GM12892 (cell line): Measurements from ENCODE around the gene FAHD1. TPM values are rescaled to one million over a fixed set of nuclear protein-coding genes. Genes with fewer than 3 reads are reported as not detected.

Source experiments
- DNase-seq: peaks from one replicate; pipeline ENCODE4 v3.0.0; 2011; ENCODE audit not compliant: insufficient read length
- FAIRE-seq: peaks from 2 replicates; lab custom pipeline; 2011; peaks lifted over from hg19 to GRCh38; lab: Jason Lieb, UNC
- POLR2A ChIP-seq: IDR thresholded peaks from 2 replicates; pipeline ENCODE4 v1.6.1; 2011; ENCODE audit warnings: low read depth, low read length, control low read depth
- POLR2AphosphoS5 ChIP-seq: IDR thresholded peaks from 2 replicates; pipeline ENCODE4 v1.6.1; 2011; ENCODE audit warnings: low read depth, low read length, control low read depth
- TAF1 ChIP-seq: IDR thresholded peaks from 2 replicates; pipeline ENCODE4 v1.6.1; 2011; ENCODE audit warnings: low read depth, mild to moderate bottlenecking, control low read depth, low read length, borderline replicate concordance
- polyA plus RNA-seq: library from polyadenylated mRNA; unstranded; fragments of >200 nt; gene quantifications from one replicate; pipeline ENCODE4 v1.2.1, GENCODE V29; 2012; ENCODE audit warnings: missing spikeins, inconsistent platforms; ENCODE audit not compliant: missing spikeins

The FAHD1 gene
- polyA plus RNA-seq, result 8.6 TPM

DNA sequence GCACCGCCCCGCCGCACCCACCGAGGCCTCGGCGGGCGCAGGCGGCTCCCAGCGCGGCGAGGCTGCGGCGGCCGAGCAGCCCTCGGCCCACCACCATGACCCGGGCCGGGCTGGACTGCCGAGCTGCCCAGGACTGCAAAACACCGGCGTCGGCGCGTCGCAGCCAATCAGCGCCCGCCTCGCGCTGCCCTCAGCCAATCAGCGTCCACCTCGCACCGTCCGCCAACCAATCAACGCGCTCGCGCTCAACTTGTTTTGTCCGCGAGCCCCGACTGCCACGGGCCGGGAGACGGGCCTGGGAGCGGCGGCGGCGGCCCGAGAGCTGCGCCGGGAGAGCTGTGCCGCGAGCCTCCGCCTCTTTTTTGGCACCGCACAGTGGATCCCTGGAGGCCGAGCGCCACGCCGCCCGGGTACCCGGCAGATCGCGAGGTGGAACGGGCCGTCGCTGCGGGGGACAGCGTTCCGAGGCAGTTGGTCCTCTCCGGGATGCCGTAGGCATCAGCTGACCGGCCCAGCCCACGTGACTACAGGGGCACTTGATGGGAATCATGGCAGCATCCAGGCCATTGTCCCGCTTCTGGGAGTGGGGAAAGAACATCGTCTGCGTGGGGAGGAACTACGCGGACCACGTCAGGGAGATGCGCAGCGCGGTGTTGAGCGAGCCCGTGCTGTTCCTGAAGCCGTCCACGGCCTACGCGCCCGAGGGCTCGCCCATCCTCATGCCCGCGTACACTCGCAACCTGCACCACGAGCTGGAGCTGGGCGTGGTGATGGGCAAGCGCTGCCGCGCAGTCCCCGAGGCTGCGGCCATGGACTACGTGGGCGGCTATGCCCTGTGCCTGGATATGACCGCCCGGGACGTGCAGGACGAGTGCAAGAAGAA is at the start of gene FAHD1, which contains the start of gene HAGH:
TSS of gene FAHD1 (plus strand) at position 516 of the 883 bp plus-strand sequence. CDS start at position 549, 33 bp downstream.
TSS of gene HAGH (minus strand) at position 135 of the 883 bp plus-strand sequence. CDS start at position 97, 38 bp downstream.
- FAIRE-seq, result peak; percentile 97
- DNase-seq, result peak; percentile 98
- TF ChIP-seq POLR2AphosphoS5 (peak; percentile 77), POLR2A (peak; percentile 71; the same call in 1 of the 2 replicates), TAF1 (peak; percentile 30; the same call in 1 of the 2 replicates)

- TF ChIP-seq TAF1, result no peak
- TF ChIP-seq POLR2AphosphoS5, result 0 out of 2 replicates have a peak, but pooled peaks have one; percentile 7
- TF ChIP-seq POLR2A, result 0 out of 2 replicates have a peak, but pooled peaks have one; percentile 28
- FAIRE-seq (no peak), DNase-seq (no peak)
These were observed 49.4 kb upstream of the FAHD1 start for GRCh38 chr16:1777375-1778199.

DNA sequence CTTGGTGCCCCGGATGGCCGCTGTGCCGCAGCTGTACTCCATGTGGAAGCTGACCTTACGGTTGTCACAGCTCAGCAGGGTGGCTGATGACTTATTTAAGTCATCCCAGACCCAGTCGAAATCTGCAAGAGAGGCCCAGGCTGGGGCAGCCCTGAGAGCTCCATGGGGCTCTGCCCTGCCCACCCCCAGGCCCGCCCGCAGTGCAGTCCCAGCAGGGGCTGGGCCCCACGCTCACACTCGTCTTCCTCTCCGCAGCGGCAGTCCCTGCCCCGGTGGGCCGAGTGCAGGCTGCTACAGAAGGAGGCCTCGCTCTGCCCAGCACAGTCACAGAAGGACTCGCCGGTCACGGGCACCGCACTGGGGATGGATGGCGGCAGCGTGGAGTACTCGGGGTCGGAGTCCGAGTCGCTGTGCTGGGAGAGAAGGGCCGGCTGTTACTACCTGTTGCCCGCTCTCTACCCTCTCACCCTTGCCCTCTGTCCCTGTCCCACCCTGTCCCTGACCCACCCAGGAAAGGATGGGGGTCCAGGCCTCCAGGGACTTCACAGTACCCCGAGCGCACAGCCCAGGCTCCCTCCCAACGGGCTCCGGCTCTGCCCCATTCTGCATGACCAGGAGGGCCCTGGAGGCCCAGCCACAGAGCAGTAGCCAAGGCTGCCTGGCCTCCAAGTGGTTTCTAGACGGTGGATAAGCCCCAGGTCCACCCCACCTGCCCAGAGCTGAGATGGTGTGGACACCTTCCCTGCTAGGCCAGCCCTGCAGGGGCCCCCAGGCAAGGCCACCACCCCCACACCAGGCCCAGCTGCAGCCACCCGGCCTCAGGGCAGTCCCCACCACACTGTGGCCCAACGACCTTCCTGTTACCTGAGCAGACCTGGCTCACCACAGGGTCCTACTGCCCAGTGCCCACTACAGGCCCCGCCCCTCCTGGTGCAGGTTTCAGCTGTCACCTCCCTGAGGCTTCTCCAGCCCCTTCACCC is 48.5 kb upstream of the FAHD1 start:
- FAIRE-seq (no peak), DNase-seq (no peak)
- TF ChIP-seq TAF1 (no peak), POLR2AphosphoS5 (0 out of 2 replicates have a peak, but pooled peaks have one; percentile 17), POLR2A (no peak)

DNA sequence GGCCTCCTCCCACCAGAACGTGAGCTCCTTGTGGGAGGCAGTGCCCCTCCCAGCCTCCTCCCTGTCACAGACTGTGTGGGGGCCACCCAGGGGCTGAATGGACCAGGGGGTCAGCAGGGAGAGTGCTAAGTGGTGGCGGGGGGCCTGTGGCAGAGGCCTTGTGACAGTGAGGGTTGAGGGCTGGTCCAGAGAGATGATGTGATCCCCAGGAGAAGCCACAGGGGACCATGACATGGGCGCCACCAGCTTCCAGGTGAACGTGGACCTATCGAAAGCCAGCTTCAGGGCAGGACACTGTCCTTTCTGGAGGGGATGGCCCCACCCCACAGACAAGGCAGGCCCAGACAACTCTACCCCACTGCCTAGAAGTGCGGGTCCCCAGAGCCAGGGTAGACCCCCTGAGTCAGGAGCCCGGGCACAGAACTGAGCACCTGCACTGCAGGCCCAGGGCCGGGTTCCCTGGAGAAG is 47.7 kb upstream of the FAHD1 start:
- FAIRE-seq (no peak), DNase-seq (no peak)
- no peak for TF ChIP-seq POLR2AphosphoS5
- no peak for TF ChIP-seq TAF1
- no peak for TF ChIP-seq POLR2A

DNA sequence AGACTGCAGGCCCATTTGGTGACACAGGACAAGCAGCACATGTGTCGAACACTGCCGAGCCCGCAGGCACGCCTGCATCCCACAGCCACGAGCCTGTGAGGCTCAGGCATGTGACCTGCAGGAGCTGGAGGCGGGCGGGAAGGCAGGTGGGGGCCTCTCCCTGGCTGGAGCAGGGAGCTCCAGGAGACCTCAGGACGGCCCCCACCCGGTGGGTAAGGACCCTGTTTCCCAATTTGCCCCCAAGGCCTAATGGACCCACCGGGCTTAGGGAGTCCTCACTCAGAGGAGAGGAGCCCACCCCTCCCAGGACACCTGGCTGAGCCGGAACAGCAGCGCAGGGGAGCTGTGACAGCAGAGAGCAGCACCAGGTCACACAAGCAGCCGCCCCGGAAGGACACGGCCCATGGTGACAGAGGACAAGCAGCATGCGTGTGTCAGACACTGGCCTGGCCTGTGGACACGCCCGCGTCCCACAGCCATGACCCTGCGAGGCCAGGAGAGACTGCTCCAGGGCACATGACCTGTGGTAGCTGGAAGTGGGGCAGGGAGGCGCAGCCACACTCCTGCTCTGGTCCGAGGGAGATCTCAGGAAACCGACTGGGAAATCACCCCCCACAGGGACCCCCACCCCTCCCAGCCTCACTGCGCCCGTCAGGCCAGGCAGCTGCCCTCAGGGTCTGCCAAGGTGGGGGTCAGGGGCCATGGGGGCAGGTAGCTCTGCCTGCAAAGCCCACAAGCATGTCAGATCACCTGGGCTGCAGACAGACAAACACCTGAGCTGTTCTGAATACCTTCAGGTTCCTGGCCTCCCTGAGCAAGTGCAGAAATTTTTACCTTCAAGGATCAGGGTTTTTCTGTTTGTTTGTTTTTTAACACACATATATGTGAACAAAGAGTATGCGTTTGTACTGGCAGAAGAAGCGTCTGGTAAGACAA is 47.0 kb upstream of the FAHD1 start:
- DNase-seq (no peak), FAIRE-seq (no peak)
- TF ChIP-seq POLR2A (peak; percentile 52; the same call in 1 of the 2 replicates), POLR2AphosphoS5 (no peak), TAF1 (no peak)

DNA sequence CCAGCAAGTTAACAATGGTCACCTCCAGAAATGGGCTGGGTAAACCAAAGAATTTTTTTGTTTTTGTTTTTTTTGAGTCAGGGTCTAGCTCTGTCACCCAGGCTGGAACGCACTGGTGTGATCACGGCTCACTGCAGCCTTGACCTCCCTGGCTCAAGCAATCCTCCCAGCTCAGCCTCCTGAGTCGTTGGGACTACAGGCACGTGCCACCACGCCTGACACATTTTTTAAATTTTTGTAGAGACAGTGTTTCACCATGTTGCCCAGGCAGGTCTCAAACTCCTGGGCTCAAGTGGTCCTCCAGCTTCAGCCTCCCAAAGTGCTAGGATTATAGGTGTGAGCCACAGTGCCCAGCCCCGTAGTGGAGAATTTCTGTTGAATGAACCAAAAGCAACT is 46.3 kb upstream of the FAHD1 start:
- no peak for TF ChIP-seq POLR2A
- TF ChIP-seq TAF1, result no peak
- TF ChIP-seq POLR2AphosphoS5, result no peak
- DNase-seq (no peak), FAIRE-seq (no peak)

GRCh38 chr16:1781254-1781653 is 45.8 kb upstream of the FAHD1 start:
- FAIRE-seq (no peak), DNase-seq (no peak)
- TF ChIP-seq POLR2AphosphoS5 (no peak), POLR2A (no peak), TAF1 (no peak)

GRCh38 chr16:1781758-1782407 is 45.1 kb upstream of the FAHD1 start:
- no peak for TF ChIP-seq POLR2AphosphoS5
- no peak for TF ChIP-seq TAF1
- no peak; the same call in none of the 2 replicates for TF ChIP-seq POLR2A
- FAIRE-seq, result peak; percentile 40
- DNase-seq, result no peak
